ENCODE data around the gene ELANE.

The ELANE gene

GRCh38 chr19:862581-863314 is 10.6 kb downstream of the ELANE start:
- peaks cover 0 to 29% (median 5%) of the 10 kb centered on the region in 11 experiments; a peak in 11 of 22 replicates for H4K20me1 ChIP-seq
- H3K4me2 ChIP-seq = peak overlapping the region; percentile 67 to 89 (median 83)
- peaks cover 30 to 57% (median 51%) of the 10 kb centered on the region in 11 experiments for H3K27me3 ChIP-seq
- H3K4me3 ChIP-seq = peak overlapping the region; percentile 18 to 59 (median 46); a peak in 16 of 20 replicates
- peak overlapping the region in 3 of 11 experiments; percentile 46 to 58 (median 48); a peak in 1 of 22 replicates for H3K9ac ChIP-seq
- H3K36me3 ChIP-seq = peaks cover 0 to 14% (median 4%) of the 10 kb centered on the region in 11 experiments; a peak in 18 of 22 replicates
- no peak for TF ChIP-seq Cebpa-rat (IDR thresholded peaks at IDR 0.05)
- peaks cover 0 to 5% (median 0%) of the 10 kb centered on the region in 11 experiments; a peak in 1 of 22 replicates for H3K9me3 ChIP-seq (replicated peaks in 1 of 11)
- H3K4me1 ChIP-seq = peaks cover 31 to 63% (median 51%) of the 10 kb centered on the region in 10 experiments
- peak overlapping the region in 2 of 11 experiments; percentile 62 to 63; a peak in 4 of 22 replicates for H3K27ac ChIP-seq

DNA sequence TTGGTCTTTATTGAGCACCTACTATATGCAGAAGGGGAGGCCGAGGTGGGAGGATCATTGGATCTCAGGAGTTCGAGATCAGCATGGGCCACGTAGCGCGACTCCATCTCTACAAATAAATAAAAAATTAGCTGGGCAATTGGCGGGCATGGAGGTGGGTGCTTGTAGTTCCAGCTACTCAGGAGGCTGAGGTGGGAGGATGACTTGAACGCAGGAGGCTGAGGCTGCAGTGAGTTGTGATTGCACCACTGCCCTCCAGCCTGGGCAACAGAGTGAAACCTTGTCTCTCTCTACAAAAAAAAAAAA is 11.2 kb downstream of the ELANE start:
- H3K27ac ChIP-seq = peak overlapping the region in 7 of 11 experiments; percentile 29 to 76 (median 58); a peak in 11 of 22 replicates
- H3K4me3 ChIP-seq = peak overlapping the region; percentile 18 to 59 (median 47); a peak in 17 of 20 replicates
- peak overlapping the region in 10 of 11 experiments; percentile 32 to 65 (median 50); a peak in 12 of 22 replicates for H3K9ac ChIP-seq
- TF ChIP-seq Cebpa-rat (IDR thresholded peaks at IDR 0.05) = no peak
- H3K9me3 ChIP-seq (replicated peaks in 1 of 11) = peaks cover 0 to 5% (median 0%) of the 10 kb centered on the region in 11 experiments; a peak in 1 of 22 replicates
- H3K27me3 ChIP-seq = peaks cover 30 to 51% (median 46%) of the 10 kb centered on the region in 11 experiments
- peaks cover 32 to 65% (median 56%) of the 10 kb centered on the region in 10 experiments for H3K4me1 ChIP-seq
- peaks cover 0 to 34% (median 9%) of the 10 kb centered on the region in 11 experiments; a peak in 11 of 22 replicates for H4K20me1 ChIP-seq
- peak overlapping the region; percentile 67 to 89 (median 83) for H3K4me2 ChIP-seq
- peaks cover 4 to 19% (median 9%) of the 10 kb centered on the region in 11 experiments; a peak in 21 of 22 replicates for H3K36me3 ChIP-seq

DNA sequence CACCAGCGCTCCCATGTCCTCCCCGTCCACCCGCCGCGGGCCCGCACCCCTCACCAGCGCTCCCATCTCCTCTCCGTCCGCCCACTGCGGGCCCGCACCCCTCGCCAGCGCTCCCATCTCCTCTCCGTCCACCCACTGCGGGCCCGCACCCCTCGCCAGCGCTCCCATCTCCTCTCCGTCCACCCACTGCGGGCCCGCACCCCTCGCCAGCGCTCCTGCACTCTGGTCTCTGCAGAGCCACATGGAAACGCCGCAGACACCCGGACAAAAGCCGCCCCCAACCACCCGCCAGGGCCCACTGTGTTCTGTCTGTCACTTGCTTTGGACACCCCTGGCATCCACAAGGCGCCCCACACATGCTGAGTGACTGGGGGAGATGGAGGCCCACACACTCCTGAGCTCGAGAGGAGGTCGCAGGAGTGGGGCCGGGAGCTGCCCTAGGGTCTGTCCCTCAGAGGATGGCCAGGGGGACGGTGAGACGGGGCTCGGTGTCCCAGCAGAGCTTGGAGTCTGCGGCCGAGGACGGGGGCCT is 14.7 kb downstream of the ELANE start:
- Histone ChIP-seq H3K27ac (peak overlapping the region in 2 of 11 experiments; percentile 13 to 36; a peak in 4 of 22 replicates), H3K9me3 (replicated peaks in 1 of 11) (no peaks in the 10 kb centered on the region), H3K36me3 (peaks cover 31 to 49% (median 37%) of the 10 kb centered on the region in 11 experiments), H3K27me3 (peaks cover 3 to 16% (median 12%) of the 10 kb centered on the region in 11 experiments), H3K9ac (peak overlapping the region in 9 of 11 experiments; percentile 31 to 71 (median 53); a peak in 12 of 22 replicates), H3K4me2 (peak overlapping the region in 8 of 11 experiments; percentile 60 to 81 (median 74); a peak in 16 of 22 replicates), H3K4me3 (no peak overlapping the region), H4K20me1 (peaks cover 0 to 51% (median 13%) of the 10 kb centered on the region in 11 experiments; a peak in 9 of 22 replicates), H3K4me1 (peaks cover 28 to 54% (median 49%) of the 10 kb centered on the region in 10 experiments)
- no peak for TF ChIP-seq Cebpa-rat (IDR thresholded peaks at IDR 0.05)

- no peaks in the 10 kb centered on the region for H3K9me3 ChIP-seq (replicated peaks in 1 of 11)
- H3K4me2 ChIP-seq = peak overlapping the region in 9 of 11 experiments; percentile 60 to 81 (median 71); a peak in 17 of 22 replicates
- TF ChIP-seq Cebpa-rat (IDR thresholded peaks at IDR 0.05) = no peak
- H3K9ac ChIP-seq = peak overlapping the region in 10 of 11 experiments; percentile 30 to 71 (median 52); a peak in 17 of 22 replicates
- peaks cover 33 to 59% (median 54%) of the 10 kb centered on the region in 10 experiments for H3K4me1 ChIP-seq
- H3K27me3 ChIP-seq = peaks cover 3 to 13% (median 11%) of the 10 kb centered on the region in 11 experiments; a peak in 18 of 22 replicates
- peaks cover 0 to 51% (median 13%) of the 10 kb centered on the region in 11 experiments; a peak in 11 of 22 replicates for H4K20me1 ChIP-seq
- H3K36me3 ChIP-seq = peaks cover 31 to 49% (median 37%) of the 10 kb centered on the region in 11 experiments
- H3K27ac ChIP-seq = peak overlapping the region in 4 of 11 experiments; percentile 13 to 50 (median 31); a peak in 5 of 22 replicates
- H3K4me3 ChIP-seq = no peak overlapping the region
Measured at GRCh38 chr19:867301-867793, 15.2 kb downstream of the ELANE start.

- peak overlapping the region in 9 of 11 experiments; percentile 31 to 71 (median 53); a peak in 15 of 22 replicates for H3K9ac ChIP-seq
- peaks cover 31 to 56% (median 52%) of the 10 kb centered on the region in 10 experiments for H3K4me1 ChIP-seq
- no peaks in the 10 kb centered on the region for H3K9me3 ChIP-seq (replicated peaks in 1 of 11)
- H3K27me3 ChIP-seq = peaks cover 0 to 7% (median 5%) of the 10 kb centered on the region in 11 experiments; a peak in 18 of 22 replicates
- H3K27ac ChIP-seq = peak overlapping the region in 4 of 11 experiments; percentile 19 to 50 (median 31); a peak in 5 of 22 replicates
- peak overlapping the region in 9 of 11 experiments; percentile 60 to 81 (median 71); a peak in 18 of 22 replicates for H3K4me2 ChIP-seq
- peaks cover 0 to 51% (median 13%) of the 10 kb centered on the region in 11 experiments; a peak in 11 of 22 replicates for H4K20me1 ChIP-seq
- peaks cover 31 to 49% (median 37%) of the 10 kb centered on the region in 11 experiments for H3K36me3 ChIP-seq
- H3K4me3 ChIP-seq = no peak overlapping the region
- TF ChIP-seq Cebpa-rat (IDR thresholded peaks at IDR 0.05) = no peak
Measured at GRCh38 chr19:867855-868457, 15.9 kb downstream of the ELANE start.

DNA sequence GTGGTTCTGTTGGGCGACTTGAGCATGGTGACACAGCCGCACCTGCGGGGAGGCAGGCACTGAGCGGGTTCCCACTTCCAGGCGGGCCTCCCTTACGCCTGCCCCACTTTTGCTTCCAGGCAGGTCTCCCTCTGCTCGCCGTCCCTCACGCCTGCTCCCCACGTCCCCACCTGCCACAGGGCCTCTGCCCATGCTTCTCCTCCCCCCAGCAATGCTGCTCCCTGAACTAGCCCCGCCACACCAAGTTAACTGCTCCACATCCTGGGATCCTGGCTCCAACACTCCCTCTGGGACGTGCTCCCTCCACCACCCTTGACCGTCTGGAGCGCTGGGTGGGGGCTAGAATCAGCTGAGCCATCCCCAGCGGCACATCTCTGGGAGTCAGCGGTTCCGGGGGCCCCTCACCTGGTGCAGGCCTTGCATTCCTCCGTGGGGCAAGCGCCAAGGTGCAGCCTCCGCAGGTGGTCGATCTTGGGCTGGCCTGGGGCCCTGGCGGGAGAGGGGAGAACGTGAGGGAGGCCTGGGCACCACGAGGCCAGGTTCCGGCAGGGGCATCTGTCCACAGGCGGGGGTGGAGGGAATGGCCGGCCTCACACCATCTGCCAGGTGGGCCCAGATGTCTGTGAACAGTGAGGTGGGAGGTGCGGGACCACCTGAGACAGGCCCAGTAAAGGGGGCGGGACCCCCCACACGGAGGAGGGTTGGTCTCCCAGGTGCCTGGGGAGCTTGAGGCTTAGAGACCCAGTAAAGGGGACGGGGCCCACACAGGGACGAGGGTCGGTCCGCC is 16.5 kb downstream of the ELANE start:
- no peak for TF ChIP-seq Cebpa-rat (IDR thresholded peaks at IDR 0.05)
- peak overlapping the region in 5 of 11 experiments; percentile 10 to 50 (median 44); a peak in 7 of 22 replicates for H3K27ac ChIP-seq
- H3K9ac ChIP-seq = peak overlapping the region in 9 of 11 experiments; percentile 20 to 71 (median 51); a peak in 11 of 22 replicates

More for the DNA sequence above, 16.5 kb downstream of the ELANE start:
- H3K4me1 ChIP-seq = peaks cover 24 to 53% (median 49%) of the 10 kb centered on the region in 10 experiments
- peaks cover 0 to 54% (median 13%) of the 10 kb centered on the region in 11 experiments; a peak in 15 of 22 replicates for H4K20me1 ChIP-seq
- H3K9me3 ChIP-seq (replicated peaks in 1 of 11) = no peaks in the 10 kb centered on the region
- peak overlapping the region; percentile 32 to 81 (median 69); a peak in 19 of 22 replicates for H3K4me2 ChIP-seq
- no peak overlapping the region for H3K4me3 ChIP-seq
- H3K27me3 ChIP-seq = 0 out of 22 replicates have a peak, but pooled peaks cover 0 to under 1% (median 0%) of the 10 kb centered on the region in 11 experiments
- H3K36me3 ChIP-seq = peaks cover 32 to 53% (median 40%) of the 10 kb centered on the region in 11 experiments
